ENCODE measurements around the gene CDCA3.

CDCA3 gene

GRCh38 chr12:6834873-6835272 is 16.2 kb downstream of the CDCA3 start:
- H3K36me3 ChIP-seq, result no peaks in the 10 kb centered on the region
- no peak overlapping the region for H3K27ac ChIP-seq

DNA sequence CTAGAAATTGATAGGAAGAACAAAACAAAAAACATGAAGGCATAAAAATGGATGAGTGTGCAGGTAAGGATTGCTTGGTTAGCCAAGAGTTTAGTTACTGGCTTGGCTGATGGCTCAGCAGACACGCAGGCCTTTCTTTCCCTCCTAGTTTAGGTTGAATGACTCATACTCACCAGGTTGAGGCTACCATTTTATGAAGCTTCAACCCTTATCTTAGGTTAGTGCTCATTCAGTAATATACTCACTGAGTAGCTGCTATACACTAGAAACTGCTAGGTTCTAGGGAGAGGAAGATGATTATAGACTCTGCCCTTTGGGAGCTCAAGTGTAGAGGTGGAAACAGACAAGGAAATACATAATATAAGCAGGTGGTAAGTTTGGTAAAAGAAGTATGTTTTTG is 16.8 kb downstream of the CDCA3 start:
- H3K27ac ChIP-seq, result no peak overlapping the region
- H3K36me3 ChIP-seq, result no peaks in the 10 kb centered on the region
- H3K27me3 ChIP-seq, result peaks cover 19% of the 10 kb centered on the region
- H3K9me3 ChIP-seq, result no peaks in the 10 kb centered on the region
- TF ChIP-seq, protein P1, sequence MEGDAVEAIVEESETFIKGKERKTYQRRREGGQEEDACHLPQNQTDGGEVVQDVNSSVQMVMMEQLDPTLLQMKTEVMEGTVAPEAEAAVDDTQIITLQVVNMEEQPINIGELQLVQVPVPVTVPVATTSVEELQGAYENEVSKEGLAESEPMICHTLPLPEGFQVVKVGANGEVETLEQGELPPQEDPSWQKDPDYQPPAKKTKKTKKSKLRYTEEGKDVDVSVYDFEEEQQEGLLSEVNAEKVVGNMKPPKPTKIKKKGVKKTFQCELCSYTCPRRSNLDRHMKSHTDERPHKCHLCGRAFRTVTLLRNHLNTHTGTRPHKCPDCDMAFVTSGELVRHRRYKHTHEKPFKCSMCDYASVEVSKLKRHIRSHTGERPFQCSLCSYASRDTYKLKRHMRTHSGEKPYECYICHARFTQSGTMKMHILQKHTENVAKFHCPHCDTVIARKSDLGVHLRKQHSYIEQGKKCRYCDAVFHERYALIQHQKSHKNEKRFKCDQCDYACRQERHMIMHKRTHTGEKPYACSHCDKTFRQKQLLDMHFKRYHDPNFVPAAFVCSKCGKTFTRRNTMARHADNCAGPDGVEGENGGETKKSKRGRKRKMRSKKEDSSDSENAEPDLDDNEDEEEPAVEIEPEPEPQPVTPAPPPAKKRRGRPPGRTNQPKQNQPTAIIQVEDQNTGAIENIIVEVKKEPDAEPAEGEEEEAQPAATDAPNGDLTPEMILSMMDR (IDR thresholded peaks at IDR 0.05), result no peak
- peaks cover 6 to 8% of the 10 kb centered on the region in 2 experiments for H3K4me1 ChIP-seq (ENCODE audit: control insufficient read depth in 1 of 2, insufficient read depth in 1 of 2, low read depth in 1 of 2, low read length in 1 of 2)
- H3K4me3 ChIP-seq (ENCODE audit: low read depth in 1 of 2, low read length in 1 of 2), result no peak overlapping the region

More at GRCh38 chr12:6834873-6835272, 16.2 kb downstream of the CDCA3 start:
- no peak overlapping the region for H3K4me3 ChIP-seq (ENCODE audit: low read depth in 1 of 2, low read length in 1 of 2)
- no peaks in the 10 kb centered on the region for H3K9me3 ChIP-seq
- peaks cover 12% of the 10 kb centered on the region for H3K27me3 ChIP-seq
- peaks cover 3 to 4% of the 10 kb centered on the region in 2 experiments for H3K4me1 ChIP-seq (ENCODE audit: control insufficient read depth in 1 of 2, insufficient read depth in 1 of 2, low read depth in 1 of 2, low read length in 1 of 2)
- TF ChIP-seq, protein P1 (IDR thresholded peaks at IDR 0.05), result no peak

DNA sequence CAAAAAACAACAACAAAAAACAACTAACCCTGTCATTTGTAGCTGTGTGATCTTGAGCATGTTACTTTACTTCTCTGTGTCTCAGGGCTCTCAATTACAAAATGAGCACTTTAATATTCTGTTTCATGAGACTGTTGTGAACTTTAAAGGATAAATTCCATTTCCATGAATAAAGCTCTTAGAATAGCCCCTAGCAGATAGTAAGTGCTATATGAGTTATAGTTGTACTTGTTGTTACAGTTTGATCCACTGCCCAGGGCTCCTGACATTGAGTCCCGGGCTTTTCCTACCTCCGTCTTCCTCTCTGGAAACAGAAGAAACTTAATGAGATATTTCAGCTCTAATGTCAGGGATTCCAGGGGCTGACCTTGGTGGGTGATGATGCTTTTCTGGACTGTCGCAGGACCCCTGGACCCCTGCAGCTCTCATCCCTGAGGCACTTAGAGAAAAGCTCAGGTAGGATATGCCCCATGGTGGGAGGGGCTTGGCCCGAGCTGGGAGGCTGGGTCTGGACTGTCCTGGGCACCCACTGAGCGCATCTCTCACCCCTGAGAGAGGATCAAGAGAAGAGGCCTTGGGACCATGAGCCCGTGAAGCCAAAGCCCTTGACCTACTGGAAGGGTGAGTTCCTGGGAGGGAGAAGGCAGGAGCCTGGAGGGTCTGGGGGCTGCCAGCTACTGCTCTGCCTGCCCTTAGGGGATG is 17.7 kb downstream of the CDCA3 start:
- Histone ChIP-seq H3K36me3 (no peaks in the 10 kb centered on the region), H3K4me3 (ENCODE audit: low read depth in 1 of 2, low read length in 1 of 2) (no peak overlapping the region), H3K9me3 (no peaks in the 10 kb centered on the region), H3K27me3 (peaks cover 28% of the 10 kb centered on the region), H3K27ac (no peak overlapping the region), H3K4me1 (ENCODE audit: control insufficient read depth in 1 of 2, insufficient read depth in 1 of 2, low read depth in 1 of 2, low read length in 1 of 2) (peaks cover 15 to 17% of the 10 kb centered on the region in 2 experiments)
- TF ChIP-seq, protein P1 (IDR thresholded peaks at IDR 0.05), result no peak

DNA sequence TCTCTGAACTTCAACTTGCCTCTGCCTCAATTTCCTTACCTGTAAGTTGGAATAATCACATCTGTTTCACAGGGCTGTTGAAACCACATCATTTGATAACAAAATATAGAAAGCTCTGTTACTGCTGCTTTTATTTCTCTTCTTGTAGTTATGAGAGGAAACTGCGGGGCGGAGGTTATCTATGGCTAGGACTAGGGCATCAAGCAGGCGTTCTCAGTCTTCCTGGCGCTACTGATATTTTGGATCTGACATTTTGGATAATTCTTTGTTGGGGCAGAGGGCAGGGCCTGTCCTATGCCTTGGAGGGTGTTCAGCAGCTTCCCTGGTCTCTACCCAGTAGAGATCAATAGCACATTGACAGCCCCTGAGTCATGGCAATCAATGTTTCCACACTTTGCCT is 19.0 kb downstream of the CDCA3 start:
- TF ChIP-seq, protein P1 (IDR thresholded peaks at IDR 0.05), result no peak

DNA sequence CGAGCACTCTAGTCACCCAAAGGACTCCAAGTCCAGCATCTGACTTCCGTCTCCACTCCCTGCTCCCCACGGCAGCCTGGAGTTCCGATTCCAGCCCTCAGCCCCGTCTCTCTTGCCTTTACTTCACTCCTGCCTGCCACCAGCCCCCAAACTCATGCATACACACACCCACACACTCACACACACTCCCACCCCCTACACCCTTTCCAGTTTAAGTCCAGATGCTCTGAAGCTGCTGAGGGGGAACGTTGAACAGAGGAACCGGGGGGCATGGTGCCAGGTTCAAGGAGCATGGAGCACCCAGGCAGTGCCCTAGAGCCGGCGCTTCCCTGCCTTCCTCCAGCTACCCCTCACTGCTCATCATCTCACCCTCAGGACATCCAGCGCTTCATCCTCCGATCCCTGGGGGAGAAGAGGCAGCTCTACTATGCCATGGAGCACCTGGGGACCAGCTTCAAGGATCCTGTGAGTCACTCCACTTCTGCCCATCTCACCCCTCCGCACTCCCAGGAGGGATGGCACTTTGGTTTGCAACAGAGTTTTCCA is 19.6 kb downstream of the CDCA3 start:
- TF ChIP-seq, protein P1 (IDR thresholded peaks at IDR 0.05), result no peak

More for the DNA sequence above, 19.0 kb downstream of the CDCA3 start:
- no peaks in the 10 kb centered on the region for H3K36me3 ChIP-seq
- peaks cover 40% of the 10 kb centered on the region for H3K27me3 ChIP-seq
- H3K4me1 ChIP-seq (ENCODE audit: control insufficient read depth in 1 of 2, insufficient read depth in 1 of 2, low read depth in 1 of 2, low read length in 1 of 2), result peaks cover 23 to 24% of the 10 kb centered on the region in 2 experiments
- no peaks in the 10 kb centered on the region for H3K9me3 ChIP-seq
- H3K4me3 ChIP-seq (ENCODE audit: low read depth in 1 of 2, low read length in 1 of 2), result no peak overlapping the region
- no peak overlapping the region for H3K27ac ChIP-seq

More for the DNA sequence above, 19.6 kb downstream of the CDCA3 start:
- H3K27ac ChIP-seq, result no peak overlapping the region
- H3K9me3 ChIP-seq, result no peaks in the 10 kb centered on the region
- H3K36me3 ChIP-seq, result no peaks in the 10 kb centered on the region
- H3K4me1 ChIP-seq (ENCODE audit: control insufficient read depth in 1 of 2, insufficient read depth in 1 of 2, low read depth in 1 of 2, low read length in 1 of 2), result peaks cover 23 to 24% of the 10 kb centered on the region in 2 experiments
- peaks cover 46% of the 10 kb centered on the region for H3K27me3 ChIP-seq
- no peak overlapping the region for H3K4me3 ChIP-seq (ENCODE audit: low read depth in 1 of 2, low read length in 1 of 2)
